ENCODE data around the gene CFAP77. TPM values are rescaled to one million over a fixed set of nuclear protein-coding genes. Genes with fewer than 3 reads are reported as not detected.

CFAP77 gene
- total and polyA plus RNA-seq, 2 of the 8 experiments (the other 6 are each of a cell fraction or from before 2014, with no cell fraction given): 0.63 to 0.97 TPM

DNA sequence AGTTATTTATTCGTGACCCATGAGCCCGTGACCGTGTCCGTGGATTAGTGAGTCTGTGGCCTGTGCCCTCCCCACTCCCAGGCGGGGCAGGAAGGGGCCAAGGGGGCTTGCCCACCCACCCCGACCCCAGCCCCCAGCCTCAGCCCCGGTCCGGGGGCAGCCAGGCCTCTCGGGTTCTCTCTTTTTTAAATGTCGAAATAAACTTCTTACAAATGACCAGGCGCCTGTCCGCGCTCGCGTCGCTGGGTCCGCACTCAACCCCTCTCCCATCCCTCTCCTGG lies 180.0 kb downstream of the CFAP77 start:
- H3K18ac ChIP-seq (ENCODE audit: extremely low read depth, low read length): peak overlapping the region; percentile 83

More for the DNA sequence above, 180.0 kb downstream of the CFAP77 start:
- H3K23ac ChIP-seq (ENCODE audit: insufficient read length): no peak overlapping the region
- no peak overlapping the region for H2AK5ac ChIP-seq (ENCODE audit: low read depth, low read length)
- H4K5ac ChIP-seq (ENCODE audit: insufficient read length, low read depth, low read length): no peak overlapping the region
- H2BK20ac ChIP-seq (ENCODE audit: low read length): no peak overlapping the region
- no peak for FAIRE-seq
- no peak overlapping the region for H3K27ac ChIP-seq (ENCODE audit: low read depth, low read length)
- H3K36me3 ChIP-seq (ENCODE audit: control insufficient read depth in 2 of 4, insufficient read depth in 4 of 4, low read length in 3 of 4): peaks cover 0 to 4% (median 0%) of the 10 kb centered on the region in 4 experiments; a peak in 1 of 8 replicates
- H2BK120ac ChIP-seq (replicated peaks; ENCODE audit: low read depth, low read length): no peak overlapping the region
- no peak overlapping the region for H3K4ac ChIP-seq (replicated peaks; ENCODE audit: insufficient read length, low read depth, low read length)
- H4K91ac ChIP-seq (replicated peaks; ENCODE audit: insufficient read length, low read length): peak overlapping the region; percentile 67
- ChIA-PET POLR2A (ENCODE audit: partially characterized antibody) (interaction anchor here (0.8 to 2.5 kb wide), 2 partner anchors 16 to 80 kb away, joined by 3 to 10 read pairs; partner anchors contain the start of genes DDX31 and GTF3C4), CTCF (ENCODE audit: partially characterized antibody) (no interaction called here)
- H2AFZ ChIP-seq (ENCODE audit: low read length): no peak overlapping the region
- peaks cover 3 to 67% (median 41%) of the 10 kb centered on the region in 4 experiments for H3K4me1 ChIP-seq (replicated peaks in 1 of 4; ENCODE audit: control insufficient read depth in 3 of 4, insufficient read depth in 4 of 4, low read length in 3 of 4)
- H2BK12ac ChIP-seq (ENCODE audit: low read depth, low read length): peak overlapping the region; percentile 68; the same call in 1 of the 2 replicates
- no peak overlapping the region for H2BK5ac ChIP-seq (ENCODE audit: low read depth, low read length)
- peak overlapping the region; percentile 86 to 89 for H3K4me2 ChIP-seq (ENCODE audit: insufficient read depth in 1 of 2, low read depth in 2 of 2, low read length in 2 of 2)
- H3K79me2 ChIP-seq (ENCODE audit: control insufficient read depth in 1 of 2, insufficient read depth in 2 of 2, low read length in 2 of 2): no peaks in the 10 kb centered on the region
- H4K20me1 ChIP-seq (replicated peaks in 1 of 2; ENCODE audit: control insufficient read depth in 1 of 2, insufficient read depth in 2 of 2, low read length in 2 of 2): peaks cover 0 to 21% of the 10 kb centered on the region in 2 experiments
- no peak overlapping the region for H3K56ac ChIP-seq (replicated peaks; ENCODE audit: insufficient read length, low read depth, low read length)
- no peak overlapping the region for H3K14ac ChIP-seq (ENCODE audit: insufficient read length)
- DNase-seq (ENCODE audit: low read depth in 1 of 2, low spot score in 2 of 2): no peak
- H3K4me3 ChIP-seq (ENCODE audit: extremely low read depth in 1 of 4, insufficient read depth in 2 of 4, low read depth in 3 of 4, low read length in 4 of 4): peak overlapping the region; percentile 31 to 65 (median 45)
- WGBS, 2 experiments (ENCODE audit: extremely low coverage in 1 of 2, insufficient coverage in 1 of 2, insufficient read length in 1 of 2, insufficient replicate concordance in 2 of 2, low coverage in 1 of 2, low lambda C conversion rate in 2 of 2, missing lambda C conversion rate in 1 of 2): 0% methylated on average over 7 of the region's 17 CpGs; no CpG with 5 or more reads in 1 of the 2 experiments
- no peak overlapping the region for H4K8ac ChIP-seq (ENCODE audit: extremely low read depth, insufficient read depth, low read length)
- H3K23me2 ChIP-seq (ENCODE audit: low read depth, low read length): peaks cover 17% of the 10 kb centered on the region
- H3K79me1 ChIP-seq (ENCODE audit: low read depth, low read length): no peaks in the 10 kb centered on the region
- H3K9ac ChIP-seq (replicated peaks in 1 of 4; ENCODE audit: extremely low read depth in 1 of 4, low read depth in 3 of 4, low read length in 3 of 4): no peak overlapping the region
- H3K9me3 ChIP-seq (ENCODE audit: insufficient read depth in 2 of 2, low read depth in 1 of 2, low read length in 1 of 2): no peaks in the 10 kb centered on the region
- TF ChIP-seq EGR1 (IDR thresholded peaks at IDR 0.05; ENCODE audit: borderline replicate concordance, low read depth, low read length) (no peak), RFX5 (IDR thresholded peaks at IDR 0.05; ENCODE audit: borderline replicate concordance, low read depth, low read length) (no peak), TAF7 (optimal IDR thresholded peaks at IDR 0.05; ENCODE audit: borderline replicate concordance, low read depth, low read length) (no peak), PHF8 (conservative IDR thresholded peaks at IDR 0.05; ENCODE audit: low read depth, low read length) (no peak), YY1 (IDR thresholded peaks at IDR 0.05; ENCODE audit: low read depth, low read length) (no peak), CBX5 (IDR thresholded peaks at IDR 0.05; ENCODE audit: low read depth, low read length) (no peak)
- TF ChIP-seq, protein P1, sequence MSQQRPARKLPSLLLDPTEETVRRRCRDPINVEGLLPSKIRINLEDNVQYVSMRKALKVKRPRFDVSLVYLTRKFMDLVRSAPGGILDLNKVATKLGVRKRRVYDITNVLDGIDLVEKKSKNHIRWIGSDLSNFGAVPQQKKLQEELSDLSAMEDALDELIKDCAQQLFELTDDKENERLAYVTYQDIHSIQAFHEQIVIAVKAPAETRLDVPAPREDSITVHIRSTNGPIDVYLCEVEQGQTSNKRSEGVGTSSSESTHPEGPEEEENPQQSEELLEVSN (IDR thresholded peaks at IDR 0.05): no peak
- H3K27me3 ChIP-seq (replicated peaks in 1 of 4; ENCODE audit: control insufficient read depth in 3 of 4, extremely low read depth in 1 of 4, insufficient read depth in 3 of 4, low read length in 3 of 4): peaks cover 50 to 61% (median 57%) of the 10 kb centered on the region in 4 experiments
- no peak overlapping the region for H2BK15ac ChIP-seq (ENCODE audit: low read length)

All from H1 (cell line).